Effector memory CD8-positive, alpha-beta T cell (primary cell): ENCODE measurements around the gene SYNCRIP.
"Not testable (repeated sequence)": the region's sequence is repeated elsewhere in the genome, so short reads cannot be mapped to it uniquely, and the experiment has no call there.

Experiments used
- ATAC-seq: fragments of 150-1000 bp; cut with Tn5 transposase; replicated peaks from 2 replicates; pipeline ENCODE4 v1.10.0; 2021; ENCODE audit warnings: mild to moderate bottlenecking, moderate library complexity
- DNase-seq, 3 experiments: peaks; one replicate each; pipeline ENCODE4 v3.0.0; 2021
- H3K27ac Mint-ChIP-seq, 2 donors: one replicate each; pipeline ENCODE4 v1.8.0; 2022; ENCODE audit warnings: mild to moderate bottlenecking in 2 of 2, mixed read lengths in 2 of 2, moderate library complexity in 2 of 2
- H3K27me3 Mint-ChIP-seq, 2 donors: one replicate each; pipeline ENCODE4 v1.8.0; 2022; ENCODE audit warnings: mixed read lengths in 2 of 2
- H3K36me3 Mint-ChIP-seq: one replicate; pipeline ENCODE4 v1.8.0; 2022; ENCODE audit warnings: mild to moderate bottlenecking, moderate library complexity, mixed read lengths; ENCODE audit not compliant: insufficient read depth
- H3K4me1 Mint-ChIP-seq, 2 donors: one replicate each; pipeline ENCODE4 v1.8.0; 2022; ENCODE audit warnings: low read depth in 2 of 2, mixed read lengths in 2 of 2
- H3K4me3 Mint-ChIP-seq, 2 donors: one replicate each; pipeline ENCODE4 v1.8.0; 2022; ENCODE audit warnings: mild to moderate bottlenecking in 2 of 2, mixed read lengths in 2 of 2, moderate library complexity in 2 of 2
- H3K9me3 Mint-ChIP-seq, 2 donors: one replicate each; pipeline ENCODE4 v1.8.0; 2022; ENCODE audit warnings: mixed read lengths in 2 of 2

The SYNCRIP gene

GRCh38 chr6:85643537-85644278 lies 1.0 kb upstream of the SYNCRIP start:
- Mint-ChIP-seq H3K9me3 (no peaks in the 10 kb centered on the region), H3K36me3 (peaks cover 42% of the 10 kb centered on the region), H3K27me3 (no peaks in the 10 kb centered on the region), H3K4me1 (peaks cover 33 to 34% of the 10 kb centered on the region in 2 donors), H3K4me3 (peak overlapping the region; percentile 90 to 92), H3K27ac (peak overlapping the region; percentile 97 to 99)
- DNase-seq (peak; percentile 48 to 59 (median 49)), ATAC-seq (peak; percentile 39)

GRCh38 chr6:85641897-85642773 lies 551 bp downstream of the SYNCRIP start:
- ATAC-seq, result peak; percentile 7
- Mint-ChIP-seq H3K27ac (peak overlapping the region; percentile 97 to 99), H3K4me1 (peaks cover 47 to 48% of the 10 kb centered on the region in 2 donors), H3K4me3 (peak overlapping the region; percentile 90 to 92), H3K9me3 (no peaks in the 10 kb centered on the region), H3K27me3 (no peaks in the 10 kb centered on the region), H3K36me3 (peaks cover 57% of the 10 kb centered on the region)
- peak; percentile 35 to 43 (median 42) for DNase-seq

GRCh38 chr6:85641522-85641896 lies 1.2 kb downstream of the SYNCRIP start:
- Mint-ChIP-seq H3K4me3 (peak overlapping the region; percentile 90 to 92), H3K27ac (peak overlapping the region; percentile 97 to 99), H3K9me3 (no peaks in the 10 kb centered on the region), H3K27me3 (no peaks in the 10 kb centered on the region), H3K36me3 (peaks cover 64% of the 10 kb centered on the region), H3K4me1 (peaks cover 50% of the 10 kb centered on the region in 2 donors)
- DNase-seq, result peak in 1 of 3 experiments; percentile 4
- no peak for ATAC-seq

GRCh38 chr6:85640821-85641220 lies 1.9 kb downstream of the SYNCRIP start:
- Mint-ChIP-seq H3K4me1 (peaks cover 51 to 52% of the 10 kb centered on the region in 2 donors), H3K9me3 (no peaks in the 10 kb centered on the region), H3K27ac (peak overlapping the region; percentile 97 to 99), H3K27me3 (no peaks in the 10 kb centered on the region), H3K4me3 (peak overlapping the region; percentile 90 to 92), H3K36me3 (peaks cover 70% of the 10 kb centered on the region)
- DNase-seq, result no peak
- no peak for ATAC-seq

GRCh38 chr6:85637579-85637978 lies 5.1 kb downstream of the SYNCRIP start:
- Mint-ChIP-seq H3K9me3 (no peaks in the 10 kb centered on the region), H3K27me3 (no peaks in the 10 kb centered on the region), H3K27ac (peak overlapping the region; percentile 24 to 60), H3K4me1 (peaks cover 46 to 61% of the 10 kb centered on the region in 2 donors), H3K36me3 (peaks cover 85% of the 10 kb centered on the region), H3K4me3 (peak overlapping the region in 1 of 2 donors; percentile 92)
- no peak for ATAC-seq
- DNase-seq, result no peak

- no peaks in the 10 kb centered on the region for H3K9me3 Mint-ChIP-seq
- H3K27me3 Mint-ChIP-seq, result no peaks in the 10 kb centered on the region
- ATAC-seq, result no peak
- DNase-seq, result no peak
- peaks cover 24 to 47% of the 10 kb centered on the region in 2 donors for H3K4me1 Mint-ChIP-seq
- peaks cover 92% of the 10 kb centered on the region for H3K36me3 Mint-ChIP-seq
- no peak overlapping the region for H3K4me3 Mint-ChIP-seq
- H3K27ac Mint-ChIP-seq, result no peak overlapping the region
These were observed 10.3 kb downstream of the SYNCRIP start for GRCh38 chr6:85632164-85632942.

- not testable (repeated sequence) for H3K9me3 Mint-ChIP-seq, H3K4me3 Mint-ChIP-seq, H3K27ac Mint-ChIP-seq, H3K27me3 Mint-ChIP-seq, DNase-seq, ATAC-seq
- Mint-ChIP-seq H3K4me1 (peaks cover 18 to 47% of the 10 kb centered on the region in 2 donors), H3K36me3 (peaks cover 92% of the 10 kb centered on the region)
These were observed 11.6 kb downstream of the SYNCRIP start for GRCh38 chr6:85631117-85631516.

- no peak overlapping the region for H3K4me3 Mint-ChIP-seq
- H3K9me3 Mint-ChIP-seq, result no peaks in the 10 kb centered on the region
- peaks cover 24 to 61% of the 10 kb centered on the region in 2 donors for H3K4me1 Mint-ChIP-seq
- ATAC-seq (no peak), DNase-seq (no peak)
- no peaks in the 10 kb centered on the region for H3K27me3 Mint-ChIP-seq
- peaks cover 89% of the 10 kb centered on the region for H3K36me3 Mint-ChIP-seq
- peak overlapping the region in 1 of 2 donors; percentile 13 for H3K27ac Mint-ChIP-seq
These were observed 14.3 kb downstream of the SYNCRIP start for GRCh38 chr6:85628353-85628752.

- no peaks in the 10 kb centered on the region for H3K27me3 Mint-ChIP-seq
- H3K9me3 Mint-ChIP-seq, result no peaks in the 10 kb centered on the region
- peaks cover 95% of the 10 kb centered on the region for H3K36me3 Mint-ChIP-seq
- peak overlapping the region in 1 of 2 donors; percentile 30 for H3K27ac Mint-ChIP-seq
- ATAC-seq (no peak), DNase-seq (no peak)
- no peak overlapping the region for H3K4me3 Mint-ChIP-seq
- peaks cover 14 to 22% of the 10 kb centered on the region in 2 donors for H3K4me1 Mint-ChIP-seq
These were observed 22.4 kb downstream of the SYNCRIP start for GRCh38 chr6:85620308-85620707.

- Mint-ChIP-seq H3K36me3 (peaks cover 94% of the 10 kb centered on the region), H3K4me1 (peaks cover 8 to 10% of the 10 kb centered on the region in 2 donors), H3K4me3 (no peak overlapping the region), H3K9me3 (no peaks in the 10 kb centered on the region), H3K27me3 (no peaks in the 10 kb centered on the region), H3K27ac (peak overlapping the region in 1 of 2 donors; percentile 39)
- DNase-seq, result no peak
- no peak for ATAC-seq
These were observed 27.9 kb downstream of the SYNCRIP start for GRCh38 chr6:85614780-85615179.

GRCh38 chr6:85612690-85613474 lies 29.8 kb downstream of the SYNCRIP start:
- Mint-ChIP-seq H3K36me3 (peaks cover 75% of the 10 kb centered on the region), H3K27me3 (no peaks in the 10 kb centered on the region), H3K4me3 (no peak overlapping the region), H3K27ac (no peak overlapping the region), H3K4me1 (peaks cover 8% of the 10 kb centered on the region in 2 donors), H3K9me3 (no peaks in the 10 kb centered on the region)
- no peak for ATAC-seq
- no peak for DNase-seq

- H3K27ac Mint-ChIP-seq, result no peak overlapping the region
- no peak for ATAC-seq
- H3K4me3 Mint-ChIP-seq, result no peak overlapping the region
- peaks cover 4 to 6% of the 10 kb centered on the region in 2 donors for H3K4me1 Mint-ChIP-seq
- no peaks in the 10 kb centered on the region for H3K27me3 Mint-ChIP-seq
- peaks cover 50% of the 10 kb centered on the region for H3K36me3 Mint-ChIP-seq
- H3K9me3 Mint-ChIP-seq, result no peaks in the 10 kb centered on the region
- no peak for DNase-seq
These were observed 32.3 kb downstream of the SYNCRIP start for GRCh38 chr6:85610182-85610895.
